ENCODE results near the gene RNF26. TPM values are rescaled to one million over a fixed set of nuclear protein-coding genes. Genes with fewer than 3 reads are reported as not detected.

RNF26 gene
- total RNA-seq, 1 experiment from 2014 or later = 13.4 TPM

Other genes with a start within 250 kb of the RNF26 start
- 56.3 and 66.6 TPM in 2 replicates for gene HMBS, start 249.6 kb upstream of the RNF26 start, total RNA-seq (2014; rRNA removed; shearing (Covaris generic); ENCODE audit: low replicate concordance)
- gene DPAGT1, start 232.7 kb upstream of the RNF26 start, total RNA-seq (2014; rRNA removed; shearing (Covaris generic); ENCODE audit: low replicate concordance) = 13.1 and 24.2 TPM in 2 replicates
- gene C2CD2L, start 227.2 kb upstream of the RNF26 start, total RNA-seq (2014; rRNA removed; shearing (Covaris generic); ENCODE audit: low replicate concordance) = 2.5 and 3.2 TPM in 2 replicates
- 7.7 and 11.0 TPM in 2 replicates for gene HINFP, start 212.9 kb upstream of the RNF26 start, total RNA-seq (2014; rRNA removed; shearing (Covaris generic); ENCODE audit: low replicate concordance)
- gene ABCG4, start 185.5 kb upstream of the RNF26 start, total RNA-seq (2014; rRNA removed; shearing (Covaris generic); ENCODE audit: low replicate concordance) = not detected in 2 replicates
- 35.8 and 43.3 TPM in 2 replicates for gene NLRX1, start 165.8 kb upstream of the RNF26 start, total RNA-seq (2014; rRNA removed; shearing (Covaris generic); ENCODE audit: low replicate concordance)
- 0.61 and 0.95 TPM in 2 replicates for gene NHERF4, start 149.1 kb upstream of the RNF26 start, total RNA-seq (2014; rRNA removed; shearing (Covaris generic); ENCODE audit: low replicate concordance)
- 3.7 and 6.4 TPM in 2 replicates for gene CBL, start 128.2 kb upstream of the RNF26 start, total RNA-seq (2014; rRNA removed; shearing (Covaris generic); ENCODE audit: low replicate concordance)
- gene MCAM, start 17.4 kb upstream of the RNF26 start, total RNA-seq (2014; rRNA removed; shearing (Covaris generic); ENCODE audit: low replicate concordance) = 0.27 TPM in 1 of 2 replicates, not detected in the other
- gene C1QTNF5, start 6.4 kb downstream of the RNF26 start, total RNA-seq (2014; rRNA removed; shearing (Covaris generic); ENCODE audit: low replicate concordance) = not detected in 2 replicates
- not detected in 2 replicates for gene MFRP, start 12.2 kb downstream of the RNF26 start, total RNA-seq (2014; rRNA removed; shearing (Covaris generic); ENCODE audit: low replicate concordance)
- gene USP2, start 47.2 kb downstream of the RNF26 start, total RNA-seq (2014; rRNA removed; shearing (Covaris generic); ENCODE audit: low replicate concordance) = 3.7 TPM in 1 of 2 replicates, not detected in the other
- 0.10 TPM in 1 of 2 replicates, not detected in the other for gene THY1, start 88.6 kb downstream of the RNF26 start, total RNA-seq (2014; rRNA removed; shearing (Covaris generic); ENCODE audit: low replicate concordance)

Measured in Caki2 (cell line).